ENCODE data around the gene CACNA1A.
"Not testable (repeated sequence)": the region's sequence is repeated elsewhere in the genome, so short reads cannot be mapped to it uniquely, and the experiment has no call there.

The CACNA1A gene

DNA sequence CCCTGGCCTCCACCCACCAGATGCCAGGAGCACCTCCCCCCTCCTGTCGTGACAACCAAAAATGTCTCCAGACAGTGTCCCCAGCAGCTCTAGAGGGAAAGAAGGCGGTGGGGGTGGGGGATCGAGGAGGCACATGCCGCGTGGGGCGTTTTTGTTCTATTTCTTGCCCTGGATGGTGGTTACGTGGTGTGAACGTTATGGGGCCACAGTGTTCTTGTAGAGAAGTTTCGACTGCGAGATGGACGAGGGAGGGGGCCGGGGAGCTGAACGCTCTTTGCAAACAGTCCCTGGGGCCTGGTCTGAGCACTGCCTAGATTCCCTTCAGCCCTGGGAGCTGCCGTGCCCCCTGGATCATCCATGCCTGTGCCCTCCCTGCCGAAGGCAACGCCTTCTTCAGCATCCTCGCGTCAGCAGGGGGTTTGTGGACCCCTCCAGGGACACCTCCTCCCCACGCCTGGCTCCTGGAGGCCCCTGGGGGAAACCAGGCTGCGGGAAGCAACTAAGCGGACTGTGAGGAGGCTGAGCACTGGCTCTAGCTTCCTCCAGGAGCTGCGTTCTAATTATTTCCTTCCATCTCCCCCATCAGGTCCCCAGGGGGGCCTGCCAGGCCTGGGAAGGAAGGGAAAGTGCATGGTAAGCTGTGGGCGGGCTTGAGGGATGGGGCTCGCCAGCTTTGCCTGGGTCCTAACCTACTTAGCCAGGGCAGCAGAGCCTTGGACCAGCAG is 224.6 kb downstream of the CACNA1A start:
- no peak for DNase-seq (ENCODE audit: low spot score)

DNA sequence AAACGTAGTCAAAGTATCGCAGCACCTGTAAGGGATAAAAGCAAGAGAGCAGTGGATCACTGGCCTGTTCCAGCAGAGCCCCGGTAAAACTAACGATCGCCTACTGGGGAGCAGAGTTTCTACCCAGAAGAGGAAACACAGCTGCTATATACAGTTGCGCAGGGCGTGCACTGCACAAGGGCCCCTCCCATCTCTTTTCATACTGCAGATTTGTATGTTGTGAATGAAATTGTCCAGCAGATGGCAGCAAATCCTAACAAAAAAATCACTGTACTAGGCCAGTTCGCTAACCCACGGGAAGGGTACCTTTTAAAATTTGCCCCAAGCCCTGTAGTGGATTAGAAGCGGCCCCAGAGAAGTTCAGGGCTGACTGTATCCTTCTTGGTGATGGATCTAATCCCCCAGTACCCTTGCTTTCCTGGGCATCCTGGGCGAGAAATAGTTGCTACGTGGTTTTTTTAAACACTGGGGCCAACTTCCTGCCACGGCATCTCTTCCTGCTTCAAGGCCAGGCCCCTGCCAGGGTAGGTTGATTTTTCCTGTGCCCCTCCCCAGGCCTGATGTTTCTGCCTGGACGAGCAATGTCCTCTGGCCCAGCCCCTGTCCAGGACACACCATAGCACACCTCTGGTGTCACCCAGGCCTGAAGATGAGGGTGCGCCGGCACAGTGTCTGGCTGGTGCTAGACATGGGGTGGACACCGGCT is 229.0 kb downstream of the CACNA1A start:
- DNase-seq (ENCODE audit: low spot score), result peak; percentile 61

DNA sequence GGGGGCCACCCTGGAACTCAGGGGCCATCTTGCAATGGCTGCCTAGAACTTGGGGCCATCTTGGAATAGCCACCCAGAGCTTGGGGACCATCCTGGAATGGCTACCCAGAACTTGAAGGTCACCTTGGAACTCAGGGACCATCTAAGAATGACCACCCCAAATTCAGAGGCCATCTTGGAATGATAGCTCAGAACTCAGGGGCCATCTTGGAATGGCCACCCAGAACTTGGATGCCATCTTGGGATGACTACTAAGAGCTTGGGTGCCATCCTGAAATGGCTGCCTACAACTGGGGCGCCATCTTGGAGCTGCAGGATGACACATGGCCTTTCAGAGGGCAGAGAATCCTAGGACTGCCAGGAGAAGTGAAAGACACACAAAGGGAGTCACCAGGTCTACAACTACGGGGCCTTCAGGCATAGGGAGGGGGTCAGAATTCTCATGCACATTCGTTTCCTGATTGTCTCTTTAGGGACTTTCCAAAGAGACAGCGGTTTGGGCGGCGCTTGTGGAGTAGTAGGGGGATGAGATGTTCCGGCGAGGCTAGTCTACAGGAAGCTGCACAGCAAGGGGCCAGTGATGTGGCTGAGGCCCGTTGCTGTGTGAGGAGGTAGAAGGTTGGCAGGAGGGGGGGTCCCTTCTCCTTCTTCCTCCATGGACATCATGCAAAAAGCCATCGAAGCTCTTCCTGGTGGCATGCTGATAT is 231.1 kb downstream of the CACNA1A start:
- DNase-seq (ENCODE audit: low spot score), result no peak

DNA sequence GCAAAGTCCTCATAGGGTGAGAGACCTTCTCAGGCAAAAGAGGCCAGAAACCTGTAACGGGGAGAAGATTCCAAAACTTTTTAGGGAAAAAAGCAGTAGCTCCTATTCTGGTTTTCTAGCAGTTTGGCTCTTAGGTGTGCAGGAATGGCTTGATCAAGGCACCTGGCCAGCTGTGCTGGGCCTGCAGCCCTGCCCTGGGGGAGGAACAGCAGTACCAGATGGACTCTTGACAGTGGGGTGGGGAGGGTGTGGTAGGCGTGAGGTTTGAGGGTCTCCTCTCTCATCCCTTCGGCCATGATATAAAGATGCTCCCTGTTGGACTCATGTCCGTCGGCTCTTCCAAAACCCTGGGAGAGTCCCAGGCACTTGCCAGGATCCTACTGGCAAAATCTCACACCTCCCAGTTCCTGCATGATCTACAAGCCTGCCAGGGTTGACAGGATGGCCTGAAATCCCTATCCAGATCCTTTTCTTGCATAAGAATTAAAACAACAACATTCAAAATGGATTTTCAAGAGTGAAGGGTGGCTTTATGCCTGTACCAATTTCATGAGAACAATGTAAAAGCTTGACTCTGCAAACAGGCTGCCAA is 235.7 kb downstream of the CACNA1A start:
- DNase-seq (ENCODE audit: low spot score), result no peak

DNA sequence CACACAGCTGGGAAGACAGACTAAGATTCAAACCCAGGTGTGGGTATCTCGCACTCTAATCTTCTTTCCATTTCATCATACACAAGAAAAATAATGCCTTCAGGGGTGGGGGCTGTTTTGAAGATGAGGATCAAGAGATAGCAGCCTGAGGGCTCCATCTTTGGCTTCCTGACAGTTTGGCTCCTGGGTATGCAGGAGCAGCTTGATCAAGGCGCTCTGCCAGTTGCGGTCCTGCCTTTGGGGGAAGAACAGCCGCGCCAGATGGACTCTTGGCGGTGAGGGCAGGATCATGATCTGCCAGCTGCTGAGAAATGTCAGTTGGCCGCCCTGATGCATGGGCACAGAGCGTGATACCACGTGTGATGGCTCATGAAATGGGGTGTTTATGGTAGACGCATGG is 236.9 kb downstream of the CACNA1A start:
- DNase-seq (ENCODE audit: low spot score), result no peak

DNA sequence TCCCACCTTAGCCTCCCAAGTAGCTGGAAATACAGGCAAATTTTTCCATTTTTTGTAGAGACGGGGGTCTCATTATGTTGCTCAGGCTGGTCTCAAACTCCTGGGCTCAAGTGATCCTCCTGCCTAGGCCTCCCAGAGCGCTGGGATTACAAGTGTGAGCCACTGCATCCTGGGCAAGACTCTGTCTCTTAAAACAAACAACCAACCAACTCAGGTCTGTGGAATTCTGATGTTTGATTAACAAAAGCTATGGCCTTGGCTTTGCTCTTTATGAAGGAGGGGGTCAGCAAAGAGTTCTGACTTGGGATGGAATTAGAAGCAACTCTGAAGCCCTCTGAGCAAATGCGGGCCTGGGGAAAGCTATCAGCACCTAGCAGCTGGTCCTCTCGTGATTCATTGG is 238.4 kb downstream of the CACNA1A start:
- DNase-seq (ENCODE audit: low spot score), result no peak

DNA sequence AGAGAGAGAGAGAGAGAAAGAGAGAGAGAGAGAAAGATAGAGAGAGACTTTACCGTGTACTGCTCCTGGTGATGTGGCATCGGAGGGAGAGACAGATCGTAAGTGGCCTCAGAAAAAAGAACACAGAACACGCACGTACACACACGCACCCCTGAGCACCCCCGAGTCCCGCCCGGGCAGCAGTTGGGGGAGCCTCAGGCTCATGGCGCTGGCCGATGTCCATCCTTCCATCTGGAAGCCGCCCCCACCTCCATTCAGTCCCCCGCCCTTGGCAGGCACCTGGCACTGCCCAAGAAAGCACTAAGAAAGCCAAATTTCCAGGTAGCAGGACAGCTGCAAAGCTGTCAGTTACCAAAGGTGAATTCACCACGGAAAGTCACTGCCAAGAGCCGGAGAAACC is 239.1 kb downstream of the CACNA1A start:
- no peak for DNase-seq (ENCODE audit: low spot score)

DNA sequence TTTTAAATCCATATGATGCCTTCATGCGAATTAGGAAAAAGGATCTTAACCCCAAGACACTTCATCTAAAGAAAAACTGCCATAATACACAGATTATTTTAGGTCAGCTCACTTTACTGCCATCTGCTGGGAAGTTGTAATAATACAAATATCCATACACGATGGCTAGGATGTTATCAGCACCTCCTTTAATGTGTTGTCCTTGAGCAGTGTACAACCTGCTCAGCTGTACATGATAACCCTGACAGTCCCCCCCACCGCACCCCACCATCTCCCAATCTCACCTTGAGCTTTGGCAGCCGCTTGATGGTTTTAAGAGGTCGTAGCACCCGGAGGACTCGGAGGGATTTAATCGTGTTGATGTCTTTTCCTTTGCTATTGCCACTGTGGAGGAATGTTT is 243.8 kb downstream of the CACNA1A start:
- DNase-seq (ENCODE audit: low spot score), result peak; percentile 20

DNA sequence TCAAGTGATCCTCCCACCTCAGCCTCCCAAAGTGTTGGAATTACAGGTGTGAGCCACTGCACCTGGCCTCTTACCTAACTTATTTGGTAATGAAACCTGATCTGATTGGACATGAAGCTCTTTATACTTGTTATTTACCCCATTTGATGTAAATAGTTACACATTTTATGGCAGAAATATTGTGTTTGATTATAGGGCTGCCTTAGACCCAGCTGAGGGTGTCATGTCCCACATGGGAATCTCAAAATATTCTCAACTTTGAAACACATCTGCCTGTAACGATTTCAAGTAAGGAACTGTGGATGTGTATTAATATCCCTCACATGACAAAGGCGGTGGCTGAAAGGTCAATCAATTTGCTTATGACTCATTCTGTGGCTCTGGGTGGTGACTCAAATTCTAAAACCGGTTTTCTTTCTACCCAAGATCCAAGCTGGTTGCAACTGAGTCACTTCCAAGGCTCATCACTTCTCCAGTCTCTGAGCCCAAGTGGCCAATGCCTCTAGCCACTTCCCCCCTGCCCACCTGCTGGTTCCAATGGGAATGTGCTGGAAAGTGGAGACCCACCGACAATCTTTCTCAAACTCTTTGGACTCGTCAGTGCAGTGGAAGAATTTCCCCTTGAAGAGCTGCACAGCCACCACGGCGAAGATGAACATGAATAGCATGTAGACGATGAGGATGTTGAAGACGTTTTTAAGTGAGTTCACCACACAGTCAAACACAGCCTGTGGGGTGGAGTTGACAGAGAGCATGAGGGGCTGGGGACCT is 245.2 kb downstream of the CACNA1A start:
- no peak for DNase-seq (ENCODE audit: low spot score)

DNA sequence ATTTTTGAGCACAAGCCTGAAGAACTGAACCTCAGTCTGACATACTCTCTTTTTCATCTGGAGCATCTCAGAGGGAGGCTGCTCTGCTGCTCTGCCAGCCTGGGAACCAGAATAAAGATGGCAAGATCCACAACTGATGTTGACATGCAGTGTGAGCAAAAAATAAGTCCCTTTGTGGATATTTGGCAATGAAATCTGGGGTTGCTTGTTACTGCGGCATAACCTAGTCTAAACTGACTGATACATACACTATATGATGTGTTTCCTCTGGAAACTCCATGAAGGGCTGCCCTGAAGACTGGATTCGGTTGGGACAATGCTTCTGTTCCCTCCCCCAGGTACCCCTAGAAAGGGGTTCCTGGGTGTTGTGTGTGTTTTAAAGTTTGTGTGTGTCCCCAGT is 249.4 kb downstream of the CACNA1A start:
- DNase-seq (ENCODE audit: low spot score), result no peak

DNA sequence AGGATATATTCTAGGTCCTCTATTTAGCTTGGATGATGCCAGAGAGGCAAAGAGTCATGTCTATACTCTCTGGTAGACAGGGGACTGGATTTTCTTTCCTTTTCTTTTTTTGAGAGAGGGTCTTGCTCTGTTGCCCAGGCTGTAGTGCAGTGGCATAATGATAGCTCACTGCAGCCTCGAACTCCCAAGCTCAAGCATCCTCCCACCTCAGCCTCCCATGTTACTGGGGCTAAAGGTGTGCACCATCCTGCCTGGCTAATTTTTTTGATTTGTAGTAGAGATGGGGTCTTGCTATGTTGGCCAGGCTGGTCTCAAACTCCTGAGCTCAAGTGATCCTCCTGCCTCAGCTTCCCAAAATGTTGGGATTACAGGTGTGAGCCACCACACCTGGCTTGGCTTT is 249.9 kb downstream of the CACNA1A start:
- not testable (repeated sequence) for DNase-seq (ENCODE audit: low spot score)

DNA sequence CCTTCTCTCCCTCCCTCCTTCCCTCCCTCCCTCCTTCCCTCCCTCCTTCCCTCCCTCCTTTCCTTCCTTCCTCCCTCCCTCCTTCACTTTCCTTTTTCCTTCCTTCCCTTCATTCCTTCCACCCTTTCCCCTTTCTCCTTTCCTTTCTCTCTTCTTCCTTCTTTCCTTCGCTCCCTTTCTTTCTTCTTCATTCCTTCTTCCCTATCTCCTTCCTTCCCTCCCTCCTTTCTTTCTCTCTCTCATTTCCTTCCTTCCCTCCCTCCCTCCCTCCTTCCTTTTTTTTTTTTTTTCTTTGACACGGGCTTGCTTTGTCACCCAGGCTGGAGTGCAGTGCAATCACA is 250.6 kb downstream of the CACNA1A start:
- no peak for DNase-seq (ENCODE audit: low spot score)

DNA sequence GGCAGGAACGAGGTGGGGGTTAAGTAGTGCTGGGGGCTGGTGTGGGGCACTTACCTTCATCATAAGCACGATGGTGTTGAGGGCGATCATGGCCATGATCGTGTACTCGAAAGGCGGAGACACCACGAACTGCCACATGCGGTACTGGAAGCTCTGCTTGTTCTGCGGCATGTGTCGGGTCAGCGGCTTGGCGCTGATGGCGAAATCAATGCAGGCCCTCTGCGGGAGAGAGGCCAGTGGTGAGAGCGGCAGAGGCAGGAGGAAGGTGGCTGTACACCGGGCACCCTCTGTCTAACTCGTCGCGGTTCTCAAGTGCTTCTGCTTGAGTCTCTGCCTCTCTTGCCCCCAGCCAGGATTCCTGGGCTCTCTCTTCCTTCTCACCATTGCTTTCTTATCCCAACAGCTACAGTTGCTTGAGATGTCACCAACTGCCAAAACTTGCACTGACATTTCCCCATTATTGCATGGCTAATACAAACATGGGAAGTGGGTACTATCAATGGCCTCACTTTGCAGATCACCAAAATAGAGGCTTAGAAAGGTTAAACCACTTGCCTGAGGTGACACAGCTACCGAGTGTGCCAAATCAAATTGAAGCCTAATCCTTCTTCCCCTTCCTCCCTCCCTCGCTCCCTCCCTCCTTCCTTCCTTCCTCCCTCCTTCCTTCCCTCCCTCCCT is 251.1 kb downstream of the CACNA1A start:
- no peak for DNase-seq (ENCODE audit: low spot score)

DNA sequence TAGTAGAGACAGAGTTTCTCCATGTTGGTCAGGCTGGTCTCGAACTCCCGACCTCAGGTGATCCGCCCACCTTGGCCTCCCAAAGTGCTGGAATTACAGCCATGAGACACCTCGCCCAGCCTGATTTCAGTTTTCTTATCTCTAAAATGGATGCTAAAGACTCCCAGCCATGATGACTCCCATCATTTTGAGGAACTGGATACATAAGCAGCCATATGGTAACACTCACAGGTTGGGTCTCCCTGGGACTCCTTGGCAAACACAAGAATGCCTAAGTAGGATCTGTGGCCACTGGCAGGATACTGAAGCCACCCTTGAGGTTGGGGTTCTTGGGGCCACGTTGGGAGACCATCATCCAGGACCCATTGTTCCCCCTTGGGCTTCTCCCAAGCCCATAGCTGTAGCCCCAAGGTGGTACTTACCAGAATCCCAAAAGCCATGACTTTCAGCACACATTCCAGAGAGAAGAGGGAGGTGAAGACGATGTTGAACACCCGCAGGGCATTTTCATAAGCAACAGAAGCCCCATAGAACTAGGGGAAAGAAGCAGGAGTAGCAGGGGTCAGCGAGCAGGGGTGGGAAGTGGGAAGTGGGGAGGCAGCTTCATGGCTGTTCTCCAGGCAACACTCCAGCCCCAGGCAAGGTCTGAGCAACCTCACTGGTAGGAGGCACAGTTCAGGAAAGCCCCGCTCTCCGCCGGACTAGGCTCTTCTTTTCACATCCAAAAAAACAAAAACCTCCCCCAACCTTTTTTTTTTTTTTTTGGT is 253.5 kb downstream of the CACNA1A start:
- no peak for DNase-seq (ENCODE audit: low spot score)

DNA sequence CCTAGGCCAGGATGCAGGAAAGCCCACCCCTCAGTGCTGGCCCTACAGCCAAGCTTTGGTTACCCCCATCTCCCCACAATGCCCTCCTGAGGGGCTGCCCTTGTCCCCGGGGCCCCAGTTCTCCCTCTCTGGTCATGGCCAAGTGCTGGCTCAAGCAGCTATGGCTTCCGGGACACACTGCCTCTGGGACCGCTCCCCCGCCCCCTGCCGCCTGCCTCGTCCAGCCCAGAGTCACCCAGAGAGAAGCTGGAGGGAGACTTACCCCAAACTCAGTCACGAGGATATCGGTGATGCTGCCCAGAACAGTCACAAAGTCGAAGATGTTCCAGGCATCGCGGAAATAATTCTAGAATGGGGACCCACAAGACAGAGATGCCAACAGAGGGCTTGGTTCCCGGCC is 261.4 kb downstream of the CACNA1A start:
- no peak for DNase-seq (ENCODE audit: low spot score)

DNA sequence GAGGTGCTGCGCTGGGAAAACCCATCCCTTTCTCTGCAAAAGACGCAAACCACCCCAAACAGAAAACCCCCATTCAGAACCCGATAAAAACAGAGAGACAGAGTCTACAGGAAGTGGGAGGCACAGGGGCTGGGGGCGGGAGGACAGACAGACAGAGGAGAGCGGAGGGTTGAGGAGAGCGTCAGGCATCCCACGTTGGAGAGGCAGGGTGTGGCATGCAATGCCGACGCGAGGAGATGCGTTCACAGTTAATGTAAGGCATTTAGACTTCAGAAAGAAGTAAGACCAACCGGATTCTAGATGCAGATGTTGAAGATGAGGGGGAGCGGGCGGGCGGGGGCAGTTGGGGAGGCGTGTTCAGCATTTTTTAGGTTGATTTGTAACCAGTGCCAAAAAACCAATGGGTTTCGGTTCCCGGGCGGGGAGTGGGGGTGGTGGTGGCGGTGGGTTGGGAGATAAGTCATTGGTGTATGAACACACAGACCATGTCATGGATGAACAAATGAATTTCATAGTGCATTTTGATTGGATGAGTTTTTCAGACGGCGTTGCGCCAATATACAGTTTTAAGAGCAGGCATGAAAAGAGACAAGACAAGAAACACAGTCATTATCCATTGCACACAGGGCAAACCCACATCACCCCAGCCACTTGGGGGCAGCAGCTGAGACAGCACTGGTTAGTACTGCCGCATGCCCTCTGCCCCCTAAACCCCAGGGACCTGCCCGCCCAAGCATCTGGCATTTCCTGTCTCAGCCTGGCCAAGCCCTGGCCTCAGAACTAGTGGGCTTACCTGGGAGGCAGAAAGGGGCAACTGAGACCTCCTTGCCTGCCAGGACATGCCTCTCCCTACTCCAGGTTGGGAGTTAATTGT is 264.8 kb downstream of the CACNA1A start:
- no peak for DNase-seq (ENCODE audit: low spot score)

DNA sequence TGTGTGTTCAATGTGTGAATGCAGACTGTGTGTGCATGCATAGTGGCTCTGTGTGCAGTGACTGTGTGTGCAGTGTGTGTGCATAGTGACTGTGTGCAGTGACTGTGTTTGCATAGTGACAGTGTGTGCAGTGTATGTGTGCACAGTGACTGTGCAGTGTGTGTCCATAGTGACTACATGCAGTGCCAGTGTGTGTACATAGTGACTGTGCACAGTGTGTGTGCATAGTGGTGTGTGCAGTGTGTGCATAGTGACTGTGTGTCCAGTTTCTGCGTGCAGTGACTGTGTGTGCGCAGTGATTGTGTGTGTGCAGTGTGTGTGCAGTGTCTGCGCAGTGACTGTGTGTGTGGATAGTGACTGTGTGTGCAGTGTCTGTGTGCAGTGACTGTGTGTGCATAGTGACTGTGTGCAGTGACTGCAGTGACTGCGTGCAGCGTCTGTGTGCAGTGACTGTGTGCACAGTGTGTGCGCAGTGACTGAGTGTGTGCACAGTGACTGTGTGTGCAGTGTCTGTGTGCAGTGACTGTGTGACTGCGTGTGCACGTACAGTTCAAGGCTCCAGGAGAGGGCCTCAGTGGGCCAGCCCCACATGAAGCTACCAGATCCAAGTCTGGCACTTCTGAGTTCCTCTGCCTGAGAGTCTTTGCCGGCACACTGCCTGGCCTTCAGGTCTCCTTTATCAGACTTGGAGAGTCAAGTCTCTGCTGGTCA is 265.8 kb downstream of the CACNA1A start:
- no peak for DNase-seq (ENCODE audit: low spot score)

DNA sequence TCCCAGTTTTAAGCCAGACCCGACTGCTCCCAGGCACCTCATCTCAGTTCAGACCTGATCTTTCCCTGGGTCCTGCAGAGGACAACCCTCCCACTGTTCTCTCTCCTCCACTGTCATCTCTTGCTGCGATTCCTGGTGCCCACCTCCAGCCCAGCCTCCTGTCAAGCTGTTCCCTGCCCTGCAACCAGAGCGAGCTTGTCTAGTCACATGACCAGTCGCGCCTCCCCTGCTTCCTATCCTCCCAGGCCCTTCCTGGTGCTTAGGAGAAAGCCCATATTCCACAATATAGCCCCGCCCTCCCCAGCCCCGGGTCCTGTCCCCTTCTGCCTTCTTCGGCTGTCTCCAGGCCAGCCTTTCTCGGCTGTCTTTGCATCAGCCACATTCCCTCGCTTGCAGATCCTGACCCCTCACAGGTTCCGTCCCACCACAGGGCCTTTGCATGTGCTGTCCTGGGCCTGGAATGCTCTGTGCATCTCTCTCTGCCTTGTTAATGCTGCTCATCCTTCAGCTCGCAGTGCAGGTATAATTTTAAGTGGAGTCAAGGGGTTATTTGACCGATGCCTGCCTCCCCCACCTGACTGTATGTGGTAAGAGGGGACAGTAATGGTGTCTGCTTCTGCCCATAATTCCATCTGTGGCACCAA is 267.3 kb downstream of the CACNA1A start:
- no peak for DNase-seq (ENCODE audit: low spot score)
